Body of pancreas (tissue), 4 donors: ENCODE results near the gene PHGDH. TPM values are rescaled to one million over a fixed set of nuclear protein-coding genes. Genes with fewer than 3 reads are reported as not detected.

Experiments used
- ATAC-seq: fragments of 150-250 bp; one replicate; pipeline ENCODE4 v1.9.1; 2016
- DNase-seq, 4 donors: peaks; one replicate each; pipeline ENCODE4 v3.0.0-alpha.2; 2019
- H3K27ac ChIP-seq, 4 donors: fragments of 200-600 bp; sonication (generic); 1 replicate in 3 of 4; 2 replicates in 1 of 4; pipeline versions ENCODE4 v1.5.1 to v1.6.1; 2016 to 2019; ENCODE audit warnings: mild to moderate bottlenecking in 1 of 4, mixed read lengths in 1 of 4, moderate library complexity in 1 of 4
- H3K27me3 ChIP-seq, 2 donors: fragments of 200-600 bp; sonication (generic); one replicate each; pipeline ENCODE4 v1.6.0; 2016; ENCODE audit warnings: mild to moderate bottlenecking in 1 of 2
- H3K36me3 ChIP-seq, 2 donors: fragments of 200-600 bp; sonication (generic); replicated peaks in 1 of 2; 2 replicates each; pipeline ENCODE4 v1.5.1; 2016; ENCODE audit warnings: low read depth in 2 of 2; ENCODE audit not compliant: insufficient read depth in 1 of 2
- H3K4me1 ChIP-seq: fragments of 200-600 bp; sonication (generic); one replicate; pipeline ENCODE4 v1.6.0; 2016
- H3K4me3 ChIP-seq, 2 donors: fragments of 200-600 bp; sonication (generic); 1 replicate in 1 of 2; 2 replicates in 1 of 2; pipeline ENCODE4 v1.5.1; 2016 to 2019
- H3K9me3 ChIP-seq, 3 donors: fragments of 200-600 bp; sonication (generic); 1 replicate in 2 of 3; 2 replicates in 1 of 3; pipeline ENCODE4 v1.5.1; 2016
- POLR2A ChIP-seq, 3 donors: fragments of 450-650 bp; IDR thresholded peaks; one replicate each; pipeline ENCODE4 v1.6.1; 2016; ENCODE audit warnings: antibody characterized with exemption in 3 of 3, mild to moderate bottlenecking in 2 of 3
- WGBS, 2 donors: methylation state at CpG; one replicate each; pipeline ENCODE4 v1.1.5; 2017; 5-methylcytosine and 5-hydroxymethylcytosine counted together
- intact Hi-C: fragments of 100-400 bp; cut with DNase I; formaldehyde crosslinking; loops from one replicate; pipeline ENCODE4 v1.15.1; 2023
- total RNA-seq, 2 donors: library from RNA; depleted of rRNA; stranded (reverse); fragments of >200 nt; gene quantifications; one replicate each; pipeline ENCODE4 v1.1.0, GENCODE V29; 2016
- TF ChIP-seq, protein P1 (sequence below), 7 experiments: fragments of 450-650 bp in 4 of 7; fragments of 200-600 bp in 3 of 7; sonication (generic) in 3 of 7; IDR thresholded peaks; one replicate each; pipeline ENCODE4 v1.5.1; 2016 to 2019; ENCODE audit warnings: antibody characterized with exemption in 7 of 7

The PHGDH gene
- total RNA-seq, 2 donors from 2014 or later: 75.5 to 101 TPM

- Histone ChIP-seq H3K27me3 (no peaks in the 10 kb centered on the region), H3K27ac (peak overlapping the region; percentile 41 to 74 (median 65)), H3K9me3 (no peaks in the 10 kb centered on the region), H3K4me1 (peaks cover 56% of the 10 kb centered on the region), H3K4me3 (no peak overlapping the region), H3K36me3 (no peaks in the 10 kb centered on the region)
- ATAC-seq: peak; percentile 66
- peak in 1 of 4 donors; percentile 43 for DNase-seq
- WGBS, 2 donors: 30% methylated on average over 9 of the region's 9 CpGs
- TF ChIP-seq, protein P1, sequence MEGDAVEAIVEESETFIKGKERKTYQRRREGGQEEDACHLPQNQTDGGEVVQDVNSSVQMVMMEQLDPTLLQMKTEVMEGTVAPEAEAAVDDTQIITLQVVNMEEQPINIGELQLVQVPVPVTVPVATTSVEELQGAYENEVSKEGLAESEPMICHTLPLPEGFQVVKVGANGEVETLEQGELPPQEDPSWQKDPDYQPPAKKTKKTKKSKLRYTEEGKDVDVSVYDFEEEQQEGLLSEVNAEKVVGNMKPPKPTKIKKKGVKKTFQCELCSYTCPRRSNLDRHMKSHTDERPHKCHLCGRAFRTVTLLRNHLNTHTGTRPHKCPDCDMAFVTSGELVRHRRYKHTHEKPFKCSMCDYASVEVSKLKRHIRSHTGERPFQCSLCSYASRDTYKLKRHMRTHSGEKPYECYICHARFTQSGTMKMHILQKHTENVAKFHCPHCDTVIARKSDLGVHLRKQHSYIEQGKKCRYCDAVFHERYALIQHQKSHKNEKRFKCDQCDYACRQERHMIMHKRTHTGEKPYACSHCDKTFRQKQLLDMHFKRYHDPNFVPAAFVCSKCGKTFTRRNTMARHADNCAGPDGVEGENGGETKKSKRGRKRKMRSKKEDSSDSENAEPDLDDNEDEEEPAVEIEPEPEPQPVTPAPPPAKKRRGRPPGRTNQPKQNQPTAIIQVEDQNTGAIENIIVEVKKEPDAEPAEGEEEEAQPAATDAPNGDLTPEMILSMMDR (IDR thresholded peaks at IDR 0.05): no peak
- no peak for TF ChIP-seq POLR2A (IDR thresholded peaks at IDR 0.05)
- intact Hi-C loops: no loop called here
Measured at GRCh38 chr1:119790451-119791198, 78.9 kb downstream of the PHGDH start.

DNA sequence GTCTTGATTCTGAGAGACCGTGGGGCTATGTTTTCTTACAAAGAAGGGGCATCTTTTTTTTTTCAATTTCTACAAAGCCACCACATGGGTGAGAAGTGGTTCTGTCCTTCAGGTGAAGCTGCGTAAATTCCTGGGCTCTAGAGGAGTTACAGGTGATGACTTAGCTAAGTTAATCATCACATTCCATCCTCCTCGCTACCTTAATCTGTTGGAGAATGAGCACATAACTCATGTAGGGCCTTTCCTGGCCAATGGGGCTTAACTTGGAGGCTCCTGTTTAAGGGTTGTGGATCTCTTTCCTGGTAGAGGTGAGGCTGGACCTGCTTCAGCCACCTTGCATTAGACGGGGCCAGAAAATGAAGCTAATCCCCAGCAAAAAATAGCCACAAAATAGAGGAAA lies 79.6 kb downstream of the PHGDH start:
- Histone ChIP-seq H3K4me3 (no peak overlapping the region), H3K9me3 (no peaks in the 10 kb centered on the region), H3K27ac (peak overlapping the region in 3 of 4 donors; percentile 64 to 74 (median 66)), H3K4me1 (peaks cover 56% of the 10 kb centered on the region), H3K27me3 (no peaks in the 10 kb centered on the region), H3K36me3 (no peaks in the 10 kb centered on the region)
- 73 to 74% methylated on average over 4 of the region's 4 CpGs for WGBS, 2 donors
- ATAC-seq: no peak
- no peak for TF ChIP-seq POLR2A (IDR thresholded peaks at IDR 0.05)
- TF ChIP-seq, protein P1 (IDR thresholded peaks at IDR 0.05): no peak
- intact Hi-C loops: no loop called here
- DNase-seq: no peak

Other genes with a start within 250 kb of the PHGDH start
- gene HSD3B1, start 204.7 kb upstream of the PHGDH start, total RNA-seq: not detected
- 1 to 10 TPM; 4.9 to 8.6 TPM for gene ZNF697, start 63.7 kb upstream of the PHGDH start, total RNA-seq
- 1 to 10 TPM in 1 of 2 donors, not detected in 1; 6.0 TPM for gene HMGCS2, start 57.0 kb downstream of the PHGDH start, total RNA-seq
- gene REG4, start 99.5 kb downstream of the PHGDH start, total RNA-seq: 10 to 100 TPM in 1 of 2 donors, 1 to 10 TPM in 1; 9.2 to 30.9 TPM
- not detected for gene ADAM30, start 184.6 kb downstream of the PHGDH start, total RNA-seq